Esophagus muscularis mucosa (tissue), 4 donors: Measurements from ENCODE around the gene LYPLA2.

Experiments
- CTCF ChIP-seq, 3 experiments: fragments of 200-600 bp in 2 of 3; fragments of 450-650 bp in 1 of 3; sonication (generic) in 2 of 3; IDR thresholded peaks; one replicate each; pipeline ENCODE4 v1.5.1; 2017 to 2019; ENCODE audit warnings: antibody characterized with exemption in 3 of 3, mild to moderate bottlenecking in 2 of 3, moderate library complexity in 1 of 3
- EP300 ChIP-seq: sonication (generic); formaldehyde crosslinking; IDR thresholded peaks from one replicate; pipeline ENCODE4 v1.6.1; 2017; ENCODE audit warnings: antibody characterized with exemption
- POLR2A ChIP-seq: fragments of 450-650 bp; IDR thresholded peaks from one replicate; pipeline ENCODE4 v1.6.1; 2017; ENCODE audit warnings: antibody characterized with exemption, moderate library complexity, mild to moderate bottlenecking, low read depth
- POLR2AphosphoS5 ChIP-seq, 2 donors: sonication (generic); formaldehyde crosslinking; IDR thresholded peaks; one replicate each; pipeline ENCODE4 v1.6.1; 2017; ENCODE audit warnings: antibody characterized with exemption in 2 of 2

DNA sequence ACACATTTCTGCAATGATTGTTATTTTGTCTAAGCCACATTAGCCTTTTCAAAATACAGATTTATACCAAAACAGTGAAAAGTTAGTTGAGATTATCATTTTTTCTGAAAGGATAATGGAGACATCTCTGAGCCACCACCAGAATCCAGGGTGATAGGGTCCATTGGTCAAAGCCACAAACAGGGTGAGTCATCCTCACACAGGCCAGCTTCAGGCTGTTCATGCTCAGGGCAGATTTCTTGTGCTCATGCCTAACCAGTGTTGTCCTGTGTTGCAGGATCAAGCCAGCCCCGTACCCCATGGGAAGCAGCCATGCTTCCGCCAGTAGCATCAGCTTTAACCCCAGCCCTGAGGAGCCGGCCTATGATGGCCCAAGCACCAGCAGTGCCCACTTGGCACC, 34.3 kb upstream of the LYPLA2 start:
- TF ChIP-seq POLR2A (no peak), EP300 (no peak), CTCF (IDR thresholded peaks at IDR 0.05) (no peak), POLR2AphosphoS5 (IDR thresholded peaks at IDR 0.05) (no peak)
